Lower lobe of right lung (tissue), 2 donors: ENCODE data around the gene PRMT7. TPM values are rescaled to one million over a fixed set of nuclear protein-coding genes. Genes with fewer than 3 reads are reported as not detected.

ENCODE experiments used
- ATAC-seq, 2 donors: fragments of 200-7000 bp; cut with Tn5 transposase; one replicate each; pipeline ENCODE4 v1.9.1; 2020 to 2022; ENCODE audit warnings: mild to moderate bottlenecking in 2 of 2, moderate library complexity in 2 of 2
- DNase-seq: peaks from one replicate; pipeline ENCODE4 v3.0.0-alpha.2; 2020
- H3K27ac ChIP-seq: fragments of 200-600 bp; one replicate; pipeline ENCODE4 v1.8.0; 2022
- H3K27me3 ChIP-seq: fragments of 200-600 bp; one replicate; pipeline ENCODE4 v1.8.0; 2022; ENCODE audit warnings: low read depth
- H3K36me3 ChIP-seq: fragments of 200-600 bp; one replicate; pipeline ENCODE4 v1.8.0; 2022; ENCODE audit warnings: mild to moderate bottlenecking
- H3K4me1 ChIP-seq: fragments of 200-600 bp; one replicate; pipeline ENCODE4 v1.8.0; 2022
- H3K4me3 ChIP-seq: fragments of 200-600 bp; one replicate; pipeline ENCODE4 v1.8.0; 2022; ENCODE audit warnings: mild to moderate bottlenecking
- H3K9me3 ChIP-seq: fragments of 200-600 bp; one replicate; pipeline ENCODE4 v1.8.0; 2022
- CTCF ChIP-seq: fragments of 200-600 bp; IDR thresholded peaks from one replicate; pipeline ENCODE4 v1.8.0; 2022; ENCODE audit warnings: antibody characterized with exemption, mild to moderate bottlenecking
- intact Hi-C: fragments of 100-400 bp; cut with DNase I; formaldehyde crosslinking; loops from one replicate; pipeline ENCODE4 v1.11.0; 2022
- total RNA-seq: library from RNA; stranded (reverse); fragmentation: NEBNext Ultra II Directional; extraction: Animal tissue kit (Norgen Biotek cat#: 25700); gene quantifications from one replicate; pipeline ENCODE4 v1.2.1, GENCODE V29; 2021
- donor health status: DM: no; HTN: yes; CAD: no; lungs with severe emphysema.

Gene PRMT7
- total RNA-seq, 1 donor from 2014 or later, result 36.1 TPM

GRCh38 chr16:68339214-68339613 lies 28.4 kb downstream of the PRMT7 start:
- Histone ChIP-seq H3K27me3 (no peaks in the 10 kb centered on the region), H3K4me3 (no peak overlapping the region), H3K27ac (no peak overlapping the region), H3K4me1 (peaks cover 6% of the 10 kb centered on the region), H3K9me3 (no peaks in the 10 kb centered on the region), H3K36me3 (peaks cover 72% of the 10 kb centered on the region)
- no peak for TF ChIP-seq CTCF
- DNase-seq (no peak), ATAC-seq (no peak)
- intact Hi-C loops, result no loop called here

GRCh38 chr16:68342620-68343019 lies 31.8 kb downstream of the PRMT7 start:
- ATAC-seq, result no peak
- Histone ChIP-seq H3K9me3 (no peaks in the 10 kb centered on the region), H3K36me3 (peaks cover 95% of the 10 kb centered on the region), H3K27me3 (no peaks in the 10 kb centered on the region), H3K4me1 (no peaks in the 10 kb centered on the region), H3K27ac (no peak overlapping the region), H3K4me3 (no peak overlapping the region)
- DNase-seq, result no peak
- no peak for TF ChIP-seq CTCF
- intact Hi-C loops, result no loop called here

- no peaks in the 10 kb centered on the region for H3K9me3 ChIP-seq
Observed at GRCh38 chr16:68343137-68343536, 32.3 kb downstream of the PRMT7 start.

GRCh38 chr16:68344252-68344651 lies 33.4 kb downstream of the PRMT7 start:
- no peak for DNase-seq
- Histone ChIP-seq H3K4me3 (no peak overlapping the region), H3K27ac (no peak overlapping the region), H3K9me3 (no peaks in the 10 kb centered on the region), H3K27me3 (no peaks in the 10 kb centered on the region), H3K36me3 (peaks cover 95% of the 10 kb centered on the region), H3K4me1 (no peaks in the 10 kb centered on the region)
- intact Hi-C loops, result no loop called here
- no peak for TF ChIP-seq CTCF
- no peak for ATAC-seq

More at GRCh38 chr16:68343137-68343536, 32.3 kb downstream of the PRMT7 start:
- TF ChIP-seq CTCF, result no peak
- no peak for DNase-seq
- intact Hi-C loops, result no loop called here
- H3K4me1 ChIP-seq, result no peaks in the 10 kb centered on the region
- H3K27me3 ChIP-seq, result no peaks in the 10 kb centered on the region
- H3K4me3 ChIP-seq, result no peak overlapping the region
- H3K27ac ChIP-seq, result no peak overlapping the region
- no peak for ATAC-seq
- H3K36me3 ChIP-seq, result peaks cover 95% of the 10 kb centered on the region

- no peak for TF ChIP-seq CTCF
- ATAC-seq, result no peak
- no peak for DNase-seq
- H3K27me3 ChIP-seq, result no peaks in the 10 kb centered on the region
- H3K9me3 ChIP-seq, result no peaks in the 10 kb centered on the region
- no peaks in the 10 kb centered on the region for H3K4me1 ChIP-seq
- no peak overlapping the region for H3K27ac ChIP-seq
- no peak overlapping the region for H3K4me3 ChIP-seq
- intact Hi-C loops, result no loop called here
- H3K36me3 ChIP-seq, result peaks cover 95% of the 10 kb centered on the region
Observed at GRCh38 chr16:68345351-68345810, 34.6 kb downstream of the PRMT7 start.
